Esophagus muscularis mucosa (tissue), 4 donors: ENCODE measurements around the gene ZBTB8OS. TPM values are rescaled to one million over a fixed set of nuclear protein-coding genes. Genes with fewer than 3 reads are reported as not detected.
"Not testable (repeated sequence)": the region's sequence is repeated elsewhere in the genome, so short reads cannot be mapped to it uniquely, and the experiment has no call there.

Source experiments
- DNase-seq: peaks from one replicate; pipeline ENCODE4 v3.0.0-alpha.2; 2017; ENCODE audit errors: extremely low spot score
- H3K27ac ChIP-seq, 4 donors: fragments of 200-600 bp; sonication (generic); replicated peaks in 1 of 4; 1 replicate in 3 of 4; 2 replicates in 1 of 4; pipeline ENCODE4 v1.5.1; 2016 to 2019; ENCODE audit warnings: mild to moderate bottlenecking in 1 of 4
- H3K27me3 ChIP-seq, 4 donors: fragments of 200-600 bp; sonication (generic); one replicate each; pipeline versions ENCODE4 v1.5.1 to v1.6.0; 2016 to 2019
- H3K36me3 ChIP-seq, 4 donors: fragments of 200-600 bp; sonication (generic); one replicate each; pipeline ENCODE4 v1.5.1; 2016 to 2019
- H3K4me1 ChIP-seq, 4 donors: fragments of 200-600 bp; sonication (generic); one replicate each; pipeline ENCODE4 v1.5.1; 2016 to 2019
- H3K4me3 ChIP-seq, 4 donors: fragments of 200-600 bp; sonication (generic); 1 replicate in 2 of 4; 2 replicates in 2 of 4; pipeline ENCODE4 v1.5.1; 2016 to 2019; ENCODE audit warnings: mild to moderate bottlenecking in 4 of 4, moderate library complexity in 1 of 4
- H3K9me3 ChIP-seq, 4 donors: fragments of 200-600 bp; sonication (generic); 1 replicate in 3 of 4; 2 replicates in 1 of 4; pipeline ENCODE4 v1.5.1; 2016 to 2019
- CTCF ChIP-seq, 3 experiments: fragments of 200-600 bp in 2 of 3; fragments of 450-650 bp in 1 of 3; sonication (generic) in 2 of 3; IDR thresholded peaks; one replicate each; pipeline ENCODE4 v1.5.1; 2017 to 2019; ENCODE audit warnings: antibody characterized with exemption in 3 of 3, mild to moderate bottlenecking in 2 of 3, moderate library complexity in 1 of 3
- EP300 ChIP-seq: sonication (generic); formaldehyde crosslinking; IDR thresholded peaks from one replicate; pipeline ENCODE4 v1.6.1; 2017; ENCODE audit warnings: antibody characterized with exemption
- POLR2A ChIP-seq: fragments of 450-650 bp; IDR thresholded peaks from one replicate; pipeline ENCODE4 v1.6.1; 2017; ENCODE audit warnings: antibody characterized with exemption, moderate library complexity, mild to moderate bottlenecking, low read depth
- POLR2AphosphoS5 ChIP-seq, 2 donors: sonication (generic); formaldehyde crosslinking; IDR thresholded peaks; one replicate each; pipeline ENCODE4 v1.6.1; 2017; ENCODE audit warnings: antibody characterized with exemption in 2 of 2
- WGBS: methylation state at CpG from one replicate; pipeline ENCODE4 v1.1.5; 2018; 5-methylcytosine and 5-hydroxymethylcytosine counted together
- intact Hi-C: fragments of 100-400 bp; cut with DNase I; formaldehyde crosslinking; loops from one replicate; pipeline ENCODE4 v1.15.1; 2023
- total RNA-seq, 4 donors: library from RNA; depleted of rRNA; stranded (reverse); fragments of >200 nt; gene quantifications; one replicate each; pipeline versions ENCODE4 v1.1.0 to v1.2.1, GENCODE V29; 2016

Gene ZBTB8OS
- total RNA-seq, 4 donors from 2014 or later = 19.6 to 31.1 (median 25.8) TPM

- intact Hi-C loops = loop anchor here (5.0 kb wide), 1 partner anchor 56 kb away; no protein-coding TSS in a partner anchor
- TF ChIP-seq CTCF (IDR thresholded peaks at IDR 0.05) = peak in 1 of 3 experiments; percentile 9
- peak; percentile 69 for TF ChIP-seq POLR2A
- no peak for TF ChIP-seq EP300
- peak; percentile 95 to 96 for TF ChIP-seq POLR2AphosphoS5 (IDR thresholded peaks at IDR 0.05)
- Histone ChIP-seq H3K4me3 (peak within 1 kb of the TSS; percentile 72 to 91 (median 82)), H3K9me3 (no peaks in the 10 kb centered on the region), H3K27ac (peak within 1 kb of the TSS; percentile 99), H3K27me3 (no peaks in the 10 kb centered on the region), H3K4me1 (peaks cover 38 to 72% (median 68%) of the 10 kb centered on the region in 4 donors), H3K36me3 (peaks cover 3 to 29% (median 22%) of the 10 kb centered on the region in 4 donors)
- DNase-seq = peak; percentile 99
- WGBS = 0% methylated on average over 13 of the region's 67 CpGs
Observed at GRCh38 chr1:32650752-32651460, 556 bp upstream of the ZBTB8OS start, which contains the start of gene RBBP4. Gene RBBP4 (plus strand): TSS chr1:32651208. CDS start chr1:32651307, 99 bp downstream.

- H3K27ac ChIP-seq = no peak overlapping the region
- H3K4me3 ChIP-seq = no peak overlapping the region
- TF ChIP-seq POLR2A (no peak), CTCF (IDR thresholded peaks at IDR 0.05) (no peak), POLR2AphosphoS5 (IDR thresholded peaks at IDR 0.05) (no peak), EP300 (no peak)
- H3K36me3 ChIP-seq = peaks cover 0 to 5% (median 2%) of the 10 kb centered on the region in 4 donors
- 81% methylated on average over 6 of the region's 6 CpGs for WGBS
- H3K9me3 ChIP-seq = no peaks in the 10 kb centered on the region
- intact Hi-C loops = no loop called here
- no peaks in the 10 kb centered on the region for H3K27me3 ChIP-seq
- H3K4me1 ChIP-seq = peaks cover 22 to 49% (median 40%) of the 10 kb centered on the region in 4 donors
- DNase-seq = no peak
Observed at GRCh38 chr1:32647308-32648134, 2.8 kb downstream of the ZBTB8OS start.

GRCh38 chr1:32644426-32644825 is 5.9 kb downstream of the ZBTB8OS start:
- H3K4me1 ChIP-seq = peaks cover 10 to 30% (median 25%) of the 10 kb centered on the region in 4 donors
- WGBS = 92% methylated on average over 4 of the region's 4 CpGs
- intact Hi-C loops = no loop called here
- no peak for TF ChIP-seq POLR2A
- no peak for TF ChIP-seq EP300
- no peak for TF ChIP-seq POLR2AphosphoS5 (IDR thresholded peaks at IDR 0.05)
- no peak for TF ChIP-seq CTCF (IDR thresholded peaks at IDR 0.05)
- no peak overlapping the region for H3K27ac ChIP-seq
- DNase-seq = no peak
- H3K4me3 ChIP-seq = no peak overlapping the region
- no peaks in the 10 kb centered on the region for H3K27me3 ChIP-seq
- H3K36me3 ChIP-seq = peaks cover 0 to under 1% (median 0%) of the 10 kb centered on the region in 4 donors
- H3K9me3 ChIP-seq = no peaks in the 10 kb centered on the region

GRCh38 chr1:32642292-32642827 is 8.0 kb downstream of the ZBTB8OS start:
- intact Hi-C loops, H3K27me3 ChIP-seq, H3K27ac ChIP-seq, H3K4me1 ChIP-seq, DNase-seq, H3K4me3 ChIP-seq, H3K9me3 ChIP-seq: not testable (repeated sequence)
- 74% methylated on average over 8 of the region's 8 CpGs for WGBS
- H3K36me3 ChIP-seq = peaks cover 0 to 11% (median 3%) of the 10 kb centered on the region in 4 donors
